CD4-positive, alpha-beta T cell (primary cell): ENCODE measurements around the gene NPPB. TPM values are rescaled to one million over a fixed set of nuclear protein-coding genes. Genes with fewer than 3 reads are reported as not detected.

Experiments
- ATAC-seq: fragments of 200-7000 bp; cut with Tn5 transposase; one replicate; pipeline ENCODE4 v1.10.0; 2022; ENCODE audit warnings: mild to moderate bottlenecking; ENCODE audit not compliant: poor library complexity
- CTCF ChIA-PET: fragments of 350-600 bp; sonication (Branson Sonifier 250); formaldehyde crosslinking; loops from one replicate; lab custom pipeline; 2021; ENCODE audit warnings: antibody characterized with exemption, inconsistent platforms; lab: Charles Lee
- POLR2A ChIA-PET: fragments of 350-600 bp; sonication (Branson Sonifier 250); formaldehyde crosslinking; loops from one replicate; lab custom pipeline; 2021; ENCODE audit warnings: antibody characterized with exemption, inconsistent platforms; lab: Charles Lee
- DNase-seq, 14 experiments: peaks; one replicate each; pipeline ENCODE4 v3.0.0-alpha.2; 2013 to 2020; ENCODE audit warnings: mixed read lengths in 2 of 14
- H3K27ac ChIP-seq, 2 donors: one replicate each; pipeline versions ENCODE4 v1.5.1 to v1.7.0; 2013; ENCODE audit warnings: low read length in 2 of 2, low read depth in 1 of 2, mild to moderate bottlenecking in 1 of 2
- H3K27me3 ChIP-seq, 2 experiments: 1 replicate in 1 of 2; 2 replicates in 1 of 2; pipeline versions ENCODE4 v1.6.1 to v1.7.0; 2013; ENCODE audit warnings: low read length in 2 of 2, control low read depth in 1 of 2, mild to moderate bottlenecking in 1 of 2, moderate library complexity in 1 of 2; ENCODE audit not compliant: insufficient read depth in 2 of 2, control insufficient read depth in 1 of 2
- H3K36me3 ChIP-seq: one replicate; pipeline ENCODE4 v1.6.1; 2013; ENCODE audit warnings: low read length, control low read depth; ENCODE audit not compliant: insufficient read depth
- H3K4me1 ChIP-seq: one replicate; pipeline ENCODE4 v1.6.1; 2013; ENCODE audit warnings: low read length, control low read depth; ENCODE audit not compliant: insufficient read depth
- H3K4me3 ChIP-seq: one replicate; pipeline ENCODE4 v1.5.1; 2013; ENCODE audit warnings: mild to moderate bottlenecking, low read length, moderate library complexity
- H3K9me3 ChIP-seq, 2 experiments: 1 replicate in 1 of 2; 2 replicates in 1 of 2; pipeline versions ENCODE4 v1.6.1 to v1.7.0; 2013; ENCODE audit warnings: low read length in 2 of 2, mild to moderate bottlenecking in 2 of 2, control low read depth in 1 of 2, moderate library complexity in 1 of 2; ENCODE audit not compliant: control insufficient read depth in 1 of 2, insufficient read depth in 1 of 2
- H3K27ac Mint-ChIP-seq: one replicate; pipeline ENCODE4 v1.8.0; 2020; ENCODE audit warnings: mixed read lengths
- H3K27me3 Mint-ChIP-seq: one replicate; pipeline ENCODE4 v1.8.0; 2021; ENCODE audit warnings: mixed read lengths
- H3K36me3 Mint-ChIP-seq: one replicate; pipeline ENCODE4 v1.8.0; 2021; ENCODE audit warnings: low read depth, mixed read lengths
- H3K4me1 Mint-ChIP-seq: one replicate; pipeline ENCODE4 v1.8.0; 2021; ENCODE audit warnings: low read depth, mixed read lengths
- H3K4me3 Mint-ChIP-seq: one replicate; pipeline ENCODE4 v1.8.0; 2020; ENCODE audit warnings: mild to moderate bottlenecking, mixed read lengths
- H3K9me3 Mint-ChIP-seq: one replicate; pipeline ENCODE4 v1.8.0; 2020; ENCODE audit warnings: mixed read lengths
- intact Hi-C, 2 experiments: fragments of 100-400 bp; cut with DNase I in 1 of 2; cut with micrococcal nuclease in 1 of 2; formaldehyde crosslinking; loops; one replicate each; pipeline versions ENCODE4 v1.15.1 to v1.9.0; 2023 to 2025; cut with DNase I, micrococcal nuclease
- total RNA-seq, 174 experiments: library from RNA in 2 of 174; stranded (reverse) in 2 of 174; gene quantifications; one replicate each; pipeline ENCODE4 v1.2.3 and lab custom pipeline; 2021 to 2026
- TF ChIP-seq, protein P1 (sequence below): fragments of 200-600 bp; IDR thresholded peaks from one replicate; pipeline ENCODE4 v1.8.0; 2022; ENCODE audit warnings: antibody characterized with exemption, mild to moderate bottlenecking

NPPB gene
- total RNA-seq, 2 experiments from 2014 or later, result not detected

GRCh38 chr1:11891433-11892186, 32.9 kb upstream of the NPPB start:
- Mint-ChIP-seq H3K36me3 (no peaks in the 10 kb centered on the region), H3K9me3 (no peaks in the 10 kb centered on the region), H3K4me1 (no peaks in the 10 kb centered on the region), H3K4me3 (no peak overlapping the region), H3K27me3 (peaks cover 31% of the 10 kb centered on the region), H3K27ac (no peak overlapping the region)
- Histone ChIP-seq H3K4me3 (no peak overlapping the region), H3K27me3 (peaks cover 10 to 12% of the 10 kb centered on the region in 2 experiments), H3K36me3 (no peaks in the 10 kb centered on the region), H3K27ac (no peak overlapping the region), H3K4me1 (no peaks in the 10 kb centered on the region), H3K9me3 (no peaks in the 10 kb centered on the region)
- ChIA-PET POLR2A (interaction anchor here (2.4 kb wide), 1 partner anchor 16 kb away, joined by 15 read pairs; no protein-coding TSS in a partner anchor), CTCF (no interaction called here)
- intact Hi-C loops, result no loop called here
- no peak for ATAC-seq
- TF ChIP-seq, protein P1, sequence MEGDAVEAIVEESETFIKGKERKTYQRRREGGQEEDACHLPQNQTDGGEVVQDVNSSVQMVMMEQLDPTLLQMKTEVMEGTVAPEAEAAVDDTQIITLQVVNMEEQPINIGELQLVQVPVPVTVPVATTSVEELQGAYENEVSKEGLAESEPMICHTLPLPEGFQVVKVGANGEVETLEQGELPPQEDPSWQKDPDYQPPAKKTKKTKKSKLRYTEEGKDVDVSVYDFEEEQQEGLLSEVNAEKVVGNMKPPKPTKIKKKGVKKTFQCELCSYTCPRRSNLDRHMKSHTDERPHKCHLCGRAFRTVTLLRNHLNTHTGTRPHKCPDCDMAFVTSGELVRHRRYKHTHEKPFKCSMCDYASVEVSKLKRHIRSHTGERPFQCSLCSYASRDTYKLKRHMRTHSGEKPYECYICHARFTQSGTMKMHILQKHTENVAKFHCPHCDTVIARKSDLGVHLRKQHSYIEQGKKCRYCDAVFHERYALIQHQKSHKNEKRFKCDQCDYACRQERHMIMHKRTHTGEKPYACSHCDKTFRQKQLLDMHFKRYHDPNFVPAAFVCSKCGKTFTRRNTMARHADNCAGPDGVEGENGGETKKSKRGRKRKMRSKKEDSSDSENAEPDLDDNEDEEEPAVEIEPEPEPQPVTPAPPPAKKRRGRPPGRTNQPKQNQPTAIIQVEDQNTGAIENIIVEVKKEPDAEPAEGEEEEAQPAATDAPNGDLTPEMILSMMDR, result no peak
- no peak for DNase-seq

GRCh38 chr1:11888877-11889208, 30.1 kb upstream of the NPPB start:
- no peaks in the 10 kb centered on the region for H3K27me3 ChIP-seq
- no peak overlapping the region for H3K4me3 Mint-ChIP-seq
- no peaks in the 10 kb centered on the region for H3K4me1 Mint-ChIP-seq
- intact Hi-C loops, result no loop called here
- no peaks in the 10 kb centered on the region for H3K36me3 Mint-ChIP-seq
- no peak overlapping the region for H3K27ac Mint-ChIP-seq
- H3K36me3 ChIP-seq, result no peaks in the 10 kb centered on the region
- H3K27ac ChIP-seq, result no peak overlapping the region
- DNase-seq (no peak), ATAC-seq (no peak)
- TF ChIP-seq, protein P1, result no peak
- no peaks in the 10 kb centered on the region for H3K9me3 ChIP-seq
- H3K27me3 Mint-ChIP-seq, result peaks cover 14% of the 10 kb centered on the region
- ChIA-PET CTCF (no interaction called here), POLR2A (no interaction called here)
- no peaks in the 10 kb centered on the region for H3K4me1 ChIP-seq
- H3K9me3 Mint-ChIP-seq, result no peaks in the 10 kb centered on the region
- H3K4me3 ChIP-seq, result no peak overlapping the region

- no peaks in the 10 kb centered on the region for H3K36me3 Mint-ChIP-seq
- H3K27me3 Mint-ChIP-seq, result peaks cover 9% of the 10 kb centered on the region
- H3K9me3 ChIP-seq, result no peaks in the 10 kb centered on the region
- no peaks in the 10 kb centered on the region for H3K4me1 Mint-ChIP-seq
- H3K4me3 Mint-ChIP-seq, result no peak overlapping the region
- TF ChIP-seq, protein P1, result no peak
- CTCF ChIA-PET, result interaction anchor here (0.9 kb wide), 1 partner anchor 19 kb away, joined by 4 read pairs; no protein-coding TSS in a partner anchor
- no peak overlapping the region for H3K4me3 ChIP-seq
- POLR2A ChIA-PET, result no interaction called here
- no peak for DNase-seq
- no peaks in the 10 kb centered on the region for H3K27me3 ChIP-seq
- intact Hi-C loops, result no loop called here
- H3K27ac Mint-ChIP-seq, result no peak overlapping the region
- H3K27ac ChIP-seq, result no peak overlapping the region
- no peaks in the 10 kb centered on the region for H3K4me1 ChIP-seq
- H3K9me3 Mint-ChIP-seq, result no peaks in the 10 kb centered on the region
- ATAC-seq, result no peak
- H3K36me3 ChIP-seq, result no peaks in the 10 kb centered on the region
These were observed 29.6 kb upstream of the NPPB start for GRCh38 chr1:11888206-11888876.
